Endothelial cell of umbilical vein (primary cell): ENCODE measurements around the gene GHRHR. TPM values are rescaled to one million over a fixed set of nuclear protein-coding genes. Genes with fewer than 3 reads are reported as not detected.

Experiments used
- BruUV-seq: library from RNA; stranded (reverse); fragments of 400-500 nt; replicated peaks from 2 replicates; lab custom pipeline; 2021; lab: Mats Ljungman, UMichigan
- CTCF ChIA-PET: fragments of 300-600, 350-600 bp; sonication (Branson Sonifier 250); formaldehyde crosslinking; loops from one replicate; lab custom pipeline; 2021; ENCODE audit warnings: antibody characterized with exemption, inconsistent platforms; lab: Charles Lee
- POLR2A ChIA-PET: fragments of 300-600, 350-600 bp; sonication (Branson Sonifier 250); formaldehyde crosslinking; loops from one replicate; lab custom pipeline; 2021; ENCODE audit warnings: antibody characterized with exemption, inconsistent platforms; lab: Charles Lee
- DNase-seq: peaks from one replicate; pipeline ENCODE4 v3.0.0-alpha.2; 2011; ENCODE audit warnings: low read depth, low spot score
- FAIRE-seq: peaks from 2 replicates; lab custom pipeline; 2011; peaks lifted over from hg19 to GRCh38; lab: Jason Lieb, UNC
- H2AFZ ChIP-seq: 2 replicates; pipeline ENCODE4 v1.6.0; 2012; ENCODE audit warnings: low read depth, low read length, control low read depth, inconsistent platforms
- H3K27ac ChIP-seq: 2 replicates; pipeline ENCODE4 v1.5.1; 2011; ENCODE audit warnings: low read depth, mild to moderate bottlenecking, control low read depth, low read length, moderate library complexity; ENCODE audit not compliant: insufficient read depth
- H3K27me3 ChIP-seq, 2 experiments: 2 replicates each; pipeline versions ENCODE4 v1.6.0 to v1.6.1; 2011; ENCODE audit warnings: low read length in 2 of 2, mixed read lengths in 1 of 2; ENCODE audit not compliant: control insufficient read depth in 2 of 2, insufficient read depth in 2 of 2
- H3K36me3 ChIP-seq, 2 experiments: 2 replicates in 1 of 2; 3 replicates in 1 of 2; pipeline ENCODE4 v1.5.1; 2011; ENCODE audit warnings: low read length in 2 of 2, mild to moderate bottlenecking in 1 of 2, moderate library complexity in 1 of 2; ENCODE audit not compliant: control insufficient read depth in 2 of 2, insufficient read depth in 2 of 2; ENCODE audit errors: extremely low read depth in 1 of 2
- H3K4me1 ChIP-seq: 3 replicates; pipeline ENCODE4 v1.5.1; 2011; ENCODE audit warnings: mild to moderate bottlenecking, low read length; ENCODE audit not compliant: control insufficient read depth, insufficient read depth; ENCODE audit errors: extremely low read depth
- H3K4me2 ChIP-seq: 2 replicates; pipeline ENCODE4 v1.6.1; 2011; ENCODE audit warnings: low read length, control low read depth, mixed read lengths; ENCODE audit not compliant: insufficient read depth
- H3K4me3 ChIP-seq, 3 experiments: fragments of 200-600 bp in 1 of 3; sonication (generic), shearing (Covaris generic) in 1 of 3; replicated peaks in 1 of 3; 2 replicates each; pipeline ENCODE4 v1.5.1; 2011 to 2016; ENCODE audit warnings: control low read depth in 3 of 3, low read length in 3 of 3, mild to moderate bottlenecking in 2 of 3, inconsistent platforms in 1 of 3, low read depth in 1 of 3, moderate library complexity in 1 of 3; ENCODE audit not compliant: insufficient read depth in 1 of 3
- H3K79me2 ChIP-seq: 2 replicates; pipeline ENCODE4 v1.6.0; 2012; ENCODE audit warnings: low read length, inconsistent platforms; ENCODE audit not compliant: control insufficient read depth, insufficient read depth
- H3K9ac ChIP-seq: replicated peaks from 2 replicates; pipeline ENCODE3; 2011; ENCODE audit warnings: low read length, control low read depth; ENCODE audit not compliant: insufficient read depth; ENCODE audit errors: extremely low read depth
- H3K9me1 ChIP-seq: replicated peaks from 3 replicates; pipeline ENCODE4 v1.6.0; 2011; ENCODE audit warnings: mild to moderate bottlenecking, low read length; ENCODE audit not compliant: control insufficient read depth, insufficient read depth; ENCODE audit errors: extremely low read depth
- H3K9me3 ChIP-seq: replicated peaks from 2 replicates; pipeline ENCODE4 v1.5.1; 2012; ENCODE audit warnings: low read length, inconsistent platforms; ENCODE audit not compliant: control insufficient read depth, insufficient read depth
- H4K20me1 ChIP-seq: replicated peaks from 2 replicates; pipeline ENCODE3; 2011; ENCODE audit warnings: mild to moderate bottlenecking, low read length; ENCODE audit not compliant: control insufficient read depth, insufficient read depth; ENCODE audit errors: extremely low read depth
- EZH2 ChIP-seq: IDR thresholded peaks from 2 replicates; pipeline ENCODE4 v1.6.1; 2012; ENCODE audit warnings: borderline replicate concordance, low read depth, mild to moderate bottlenecking, moderate library complexity, low read length, inconsistent platforms; ENCODE audit not compliant: severe bottlenecking
- FOS ChIP-seq: IDR thresholded peaks from 2 replicates; pipeline ENCODE4 v1.6.1; 2011; ENCODE audit warnings: mild to moderate bottlenecking, low read length, moderate library complexity, borderline replicate concordance; ENCODE audit not compliant: insufficient read depth
- GATA2 ChIP-seq: IDR thresholded peaks from 2 replicates; pipeline ENCODE4 v1.7.0; 2011; ENCODE audit warnings: low read depth, mild to moderate bottlenecking, moderate library complexity, mixed read lengths, low read length; ENCODE audit not compliant: insufficient read length, insufficient read depth
- JUN ChIP-seq: IDR thresholded peaks from 2 replicates; pipeline ENCODE4 v1.6.1; 2011; ENCODE audit warnings: borderline replicate concordance, low read depth; ENCODE audit not compliant: insufficient read length, insufficient read depth
- MYC ChIP-seq: IDR thresholded peaks from one replicate; pipeline ENCODE4 v1.6.1; 2011; ENCODE audit warnings: mild to moderate bottlenecking, low read depth, low read length
- POLR2A ChIP-seq: IDR thresholded peaks from 2 replicates; pipeline ENCODE4 v1.6.1; 2012; ENCODE audit warnings: low read depth, mild to moderate bottlenecking, control low read depth, low read length
- POLR2AphosphoS5 ChIP-seq: IDR thresholded peaks from 2 replicates; pipeline ENCODE4 v1.6.1; 2012; ENCODE audit warnings: low read depth, mild to moderate bottlenecking, control low read depth, low read length, moderate library complexity; ENCODE audit not compliant: insufficient read depth
- dilution Hi-C: fragments of 300-500 bp; cut with MboI; formaldehyde crosslinking; loops from one replicate; pipeline ENCODE4 v1.15.0; 2019; ENCODE audit warnings: low sequenced_read_pairs; ENCODE audit not compliant: extremely low pct_ligation_motif_present
- intact Hi-C: fragments of 100-400 bp; cut with micrococcal nuclease; formaldehyde crosslinking; loops from one replicate; pipeline ENCODE4 v1.10.0; 2022
- polyA plus RNA-seq, 4 experiments: library from polyadenylated mRNA; depleted of rRNA in 3 of 4; stranded (reverse) in 3 of 4; unstranded in 1 of 4; fragments of >200 nt; gene quantifications; 2 replicates each; pipeline versions ENCODE4 v1.2.1 to v1.2.3, GENCODE V29; 2011 to 2012; ENCODE audit warnings: missing spikeins in 1 of 4
- total RNA-seq: library from RNA; stranded (reverse); gene quantifications from 2 replicates; pipeline ENCODE4 v1.2.3, GENCODE V29; 2021
- TF ChIP-seq, protein P1 (sequence below), 2 donors: IDR thresholded peaks; 1 replicate in 1 of 2; 2 replicates in 1 of 2; pipeline ENCODE4 v1.5.1; 2011; ENCODE audit warnings: low read length in 2 of 2, mild to moderate bottlenecking in 2 of 2, moderate library complexity in 2 of 2, control low read depth in 1 of 2, inconsistent platforms in 1 of 2, low read depth in 1 of 2; ENCODE audit not compliant: insufficient read depth in 1 of 2; ENCODE audit errors: extremely low read depth in 1 of 2
- TF ChIP-seq, protein P2 (sequence below): IDR thresholded peaks from 2 replicates; pipeline ENCODE4 v1.6.1; 2011; ENCODE audit not compliant: insufficient read depth, insufficient read length

The GHRHR gene
- total and polyA plus RNA-seq, 2 donors (not counting 3 experiments of a cell fraction or from before 2014, with no cell fraction given), result not detected

DNA sequence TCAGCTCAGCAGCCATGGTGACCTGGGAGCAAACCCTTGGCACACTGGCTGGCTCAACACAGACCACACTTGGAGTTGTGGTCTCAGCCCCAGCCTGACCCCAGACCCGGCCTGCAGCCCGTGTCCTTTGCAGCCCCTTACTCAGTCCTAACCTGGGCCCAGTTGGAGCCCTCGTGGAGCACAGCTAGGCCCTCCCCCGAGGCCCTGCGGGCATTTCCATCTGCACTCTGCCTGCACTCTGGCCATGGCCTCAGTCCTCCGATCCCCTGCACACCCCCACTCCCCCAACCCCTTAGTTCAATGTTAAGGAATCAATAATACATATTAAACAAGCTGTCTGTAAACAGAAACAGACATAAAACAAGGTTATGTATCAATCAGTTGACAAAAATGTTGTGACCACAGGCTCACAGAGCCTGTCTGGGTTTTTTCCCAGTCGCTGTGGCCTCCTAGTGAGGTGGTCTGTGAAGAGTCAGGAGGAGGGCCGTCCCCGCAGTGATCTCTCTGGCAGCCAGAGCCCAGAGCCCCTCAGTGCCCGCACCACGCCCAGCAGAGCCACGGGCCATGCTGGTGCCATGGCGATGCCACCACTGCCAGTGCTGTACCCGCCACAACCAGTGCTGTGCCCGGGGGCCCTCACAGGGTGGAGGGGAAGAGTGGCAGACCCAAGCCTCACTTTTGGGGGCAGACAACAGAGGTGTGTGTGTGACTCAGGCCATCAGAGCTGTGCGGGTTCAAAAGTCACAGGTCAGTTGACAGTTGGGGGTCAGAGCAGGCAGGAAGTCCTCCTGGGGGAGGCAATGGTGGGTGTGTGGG lies 25.5 kb downstream of the GHRHR start:
- H3K9ac ChIP-seq, result no peak overlapping the region
- peaks cover 23% of the 10 kb centered on the region for H3K4me1 ChIP-seq
- TF ChIP-seq, protein P1, sequence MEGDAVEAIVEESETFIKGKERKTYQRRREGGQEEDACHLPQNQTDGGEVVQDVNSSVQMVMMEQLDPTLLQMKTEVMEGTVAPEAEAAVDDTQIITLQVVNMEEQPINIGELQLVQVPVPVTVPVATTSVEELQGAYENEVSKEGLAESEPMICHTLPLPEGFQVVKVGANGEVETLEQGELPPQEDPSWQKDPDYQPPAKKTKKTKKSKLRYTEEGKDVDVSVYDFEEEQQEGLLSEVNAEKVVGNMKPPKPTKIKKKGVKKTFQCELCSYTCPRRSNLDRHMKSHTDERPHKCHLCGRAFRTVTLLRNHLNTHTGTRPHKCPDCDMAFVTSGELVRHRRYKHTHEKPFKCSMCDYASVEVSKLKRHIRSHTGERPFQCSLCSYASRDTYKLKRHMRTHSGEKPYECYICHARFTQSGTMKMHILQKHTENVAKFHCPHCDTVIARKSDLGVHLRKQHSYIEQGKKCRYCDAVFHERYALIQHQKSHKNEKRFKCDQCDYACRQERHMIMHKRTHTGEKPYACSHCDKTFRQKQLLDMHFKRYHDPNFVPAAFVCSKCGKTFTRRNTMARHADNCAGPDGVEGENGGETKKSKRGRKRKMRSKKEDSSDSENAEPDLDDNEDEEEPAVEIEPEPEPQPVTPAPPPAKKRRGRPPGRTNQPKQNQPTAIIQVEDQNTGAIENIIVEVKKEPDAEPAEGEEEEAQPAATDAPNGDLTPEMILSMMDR (IDR thresholded peaks at IDR 0.05; ENCODE audit: extremely low read depth in 1 of 2, insufficient read depth in 1 of 2, low read depth in 1 of 2, low read length in 2 of 2), result no peak
- TF ChIP-seq EZH2 (no peak), MYC (no peak), FOS (no peak), JUN (no peak), GATA2 (no peak), POLR2A (no peak), POLR2AphosphoS5 (no peak)
- TF ChIP-seq, protein P2, sequence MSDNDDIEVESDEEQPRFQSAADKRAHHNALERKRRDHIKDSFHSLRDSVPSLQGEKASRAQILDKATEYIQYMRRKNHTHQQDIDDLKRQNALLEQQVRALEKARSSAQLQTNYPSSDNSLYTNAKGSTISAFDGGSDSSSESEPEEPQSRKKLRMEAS, result no peak
- DNase-seq (no peak), FAIRE-seq (no peak)
- H3K9me3 ChIP-seq, result no peaks in the 10 kb centered on the region
- H3K79me2 ChIP-seq, result no peaks in the 10 kb centered on the region
- BruUV-seq, result no TSS peak
- H3K36me3 ChIP-seq, result no peaks in the 10 kb centered on the region
- H3K27ac ChIP-seq, result no peak overlapping the region
- intact Hi-C loops (no loop called here), dilution Hi-C loops (no loop called here)
- POLR2A ChIA-PET, result no interaction called here
- no peak overlapping the region for H2AFZ ChIP-seq
- CTCF ChIA-PET, result interaction anchor here (1.1 to 18.6 kb wide), 3 partner anchors 11 to 146 kb away, joined by 5 to 1079 read pairs (median 6); no protein-coding TSS in a partner anchor
- H3K27me3 ChIP-seq, result no peaks in the 10 kb centered on the region
- no peaks in the 10 kb centered on the region for H4K20me1 ChIP-seq
- no peak overlapping the region for H3K4me2 ChIP-seq
- no peaks in the 10 kb centered on the region for H3K9me1 ChIP-seq
- H3K4me3 ChIP-seq, result no peak overlapping the region
